ENCODE measurements around the gene DDX50. TPM values are rescaled to one million over a fixed set of nuclear protein-coding genes. Genes with fewer than 3 reads are reported as not detected.

The DDX50 gene
- polyA plus RNA-seq, 1 experiment = 23.1 TPM

- ChIA-PET POLR2A (no interaction called here), CTCF (interaction anchor here (0.8 kb wide), 1 partner anchor 14 kb away, joined by 4 read pairs; no protein-coding TSS in a partner anchor)
- no peak for DNase-seq (ENCODE audit: low read depth)
- Histone ChIP-seq H3K27me3 (ENCODE audit: control insufficient read depth, insufficient read depth, low read length) (peaks cover 6% of the 10 kb centered on the region; the same call in 1 of the 2 replicates), H3K4me3 (ENCODE audit: low read depth, low read length) (no peak overlapping the region), H3K36me3 (ENCODE audit: control insufficient read depth, insufficient read depth, low read length) (no peaks in the 10 kb centered on the region)
- no peak for TF ChIP-seq CTCF (IDR thresholded peaks at IDR 0.05; ENCODE audit: insufficient read depth, low read depth, low read length)
These were observed 24.6 kb upstream of the DDX50 start for GRCh38 chr10:68876246-68877138.

- Histone ChIP-seq H3K4me3 (ENCODE audit: low read depth, low read length) (no peak overlapping the region), H3K27me3 (ENCODE audit: control insufficient read depth, insufficient read depth, low read length) (peaks cover 6% of the 10 kb centered on the region; the same call in 1 of the 2 replicates), H3K36me3 (ENCODE audit: control insufficient read depth, insufficient read depth, low read length) (no peaks in the 10 kb centered on the region)
- DNase-seq (ENCODE audit: low read depth) = no peak
- CTCF ChIA-PET = no interaction called here
- TF ChIP-seq CTCF (IDR thresholded peaks at IDR 0.05; ENCODE audit: insufficient read depth, low read depth, low read length) = no peak
- POLR2A ChIA-PET = no interaction called here
These were observed 23.5 kb upstream of the DDX50 start for GRCh38 chr10:68877482-68878110.

GRCh38 chr10:68878496-68878895 lies 22.6 kb upstream of the DDX50 start:
- H3K27me3 ChIP-seq (ENCODE audit: control insufficient read depth, insufficient read depth, low read length) = peaks cover 6% of the 10 kb centered on the region; the same call in 1 of the 2 replicates
- TF ChIP-seq CTCF (IDR thresholded peaks at IDR 0.05; ENCODE audit: insufficient read depth, low read depth, low read length) = no peak
- ChIA-PET CTCF (interaction anchor here (0.7 kb wide), 1 partner anchor 81 kb away, joined by 3 read pairs; no protein-coding TSS in a partner anchor), POLR2A (no interaction called here)
- DNase-seq (ENCODE audit: low read depth) = no peak
- no peaks in the 10 kb centered on the region for H3K36me3 ChIP-seq (ENCODE audit: control insufficient read depth, insufficient read depth, low read length)
- no peak overlapping the region for H3K4me3 ChIP-seq (ENCODE audit: low read depth, low read length)

GRCh38 chr10:68879628-68880027 lies 21.5 kb upstream of the DDX50 start:
- DNase-seq (ENCODE audit: low read depth) = no peak
- TF ChIP-seq CTCF (IDR thresholded peaks at IDR 0.05; ENCODE audit: insufficient read depth, low read depth, low read length) = no peak
- no peaks in the 10 kb centered on the region for H3K36me3 ChIP-seq (ENCODE audit: control insufficient read depth, insufficient read depth, low read length)
- no peak overlapping the region for H3K4me3 ChIP-seq (ENCODE audit: low read depth, low read length)
- POLR2A ChIA-PET = no interaction called here
- peaks cover 6% of the 10 kb centered on the region; the same call in 1 of the 2 replicates for H3K27me3 ChIP-seq (ENCODE audit: control insufficient read depth, insufficient read depth, low read length)
- CTCF ChIA-PET = no interaction called here

- peaks cover 6% of the 10 kb centered on the region; the same call in 1 of the 2 replicates for H3K27me3 ChIP-seq (ENCODE audit: control insufficient read depth, insufficient read depth, low read length)
- H3K36me3 ChIP-seq (ENCODE audit: control insufficient read depth, insufficient read depth, low read length) = no peaks in the 10 kb centered on the region
- DNase-seq (ENCODE audit: low read depth) = no peak
- POLR2A ChIA-PET = no interaction called here
- no peak overlapping the region for H3K4me3 ChIP-seq (ENCODE audit: low read depth, low read length)
- CTCF ChIA-PET = no interaction called here
- no peak for TF ChIP-seq CTCF (IDR thresholded peaks at IDR 0.05; ENCODE audit: insufficient read depth, low read depth, low read length)
These were observed 20.9 kb upstream of the DDX50 start for GRCh38 chr10:68880181-68880580.

Measured in BJ (cell line).